Nephron progenitor cell (in vitro differentiated cells): ENCODE measurements around the gene NUP133.

Source experiments
- DNase-seq: peaks from one replicate; pipeline ENCODE4 v3.0.0; 2021
- H3K27ac Mint-ChIP-seq: 2 replicates; pipeline ENCODE4 v1.8.0; 2021; ENCODE audit warnings: mild to moderate bottlenecking, moderate library complexity, mixed read lengths
- H3K27me3 Mint-ChIP-seq: 2 replicates; pipeline ENCODE4 v1.8.0; 2021; ENCODE audit warnings: mild to moderate bottlenecking, low read depth, mixed read lengths; ENCODE audit not compliant: poor library complexity
- H3K36me3 Mint-ChIP-seq: 2 replicates; pipeline ENCODE4 v1.8.0; 2021; ENCODE audit warnings: low read depth, mixed read lengths
- H3K4me1 Mint-ChIP-seq: 2 replicates; pipeline ENCODE4 v1.8.0; 2021; ENCODE audit warnings: mixed read lengths
- H3K4me3 Mint-ChIP-seq: 2 replicates; pipeline ENCODE4 v1.8.0; 2021; ENCODE audit warnings: mild to moderate bottlenecking, moderate library complexity, mixed read lengths
- H3K9me3 Mint-ChIP-seq: 2 replicates; pipeline ENCODE4 v1.8.0; 2021; ENCODE audit warnings: mild to moderate bottlenecking, moderate library complexity, mixed read lengths
- TF ChIP-seq, protein P1 (sequence below): fragments of 200-600 bp; sonication (generic); IDR thresholded peaks from 2 replicates; pipeline ENCODE4 v1.5.0; 2021; ENCODE audit warnings: antibody characterized with exemption

NUP133 gene

DNA sequence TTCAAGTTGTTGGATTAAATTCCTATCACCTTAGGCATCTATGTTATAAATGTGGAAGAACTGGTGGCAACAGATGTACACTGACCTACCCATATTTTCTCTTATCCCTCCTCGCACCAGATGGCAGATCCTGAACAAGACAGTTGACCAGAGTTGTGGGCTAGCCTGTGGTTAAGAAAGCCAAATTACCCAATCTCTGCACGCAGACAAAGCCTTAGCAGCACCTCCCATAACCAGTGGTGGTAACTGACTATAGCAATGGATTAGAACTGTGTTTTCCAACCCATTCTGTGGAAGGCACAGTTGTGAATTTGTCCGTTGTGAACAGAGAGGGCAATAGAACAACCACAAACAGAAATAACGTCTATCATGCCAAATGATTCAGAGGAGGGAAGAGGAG lies 29.8 kb upstream of the NUP133 start:
- Mint-ChIP-seq H3K27me3 (no peaks in the 10 kb centered on the region), H3K4me1 (no peaks in the 10 kb centered on the region), H3K27ac (no peak overlapping the region), H3K4me3 (no peak overlapping the region), H3K9me3 (no peaks in the 10 kb centered on the region), H3K36me3 (peaks cover 70% of the 10 kb centered on the region)
- TF ChIP-seq, protein P1, sequence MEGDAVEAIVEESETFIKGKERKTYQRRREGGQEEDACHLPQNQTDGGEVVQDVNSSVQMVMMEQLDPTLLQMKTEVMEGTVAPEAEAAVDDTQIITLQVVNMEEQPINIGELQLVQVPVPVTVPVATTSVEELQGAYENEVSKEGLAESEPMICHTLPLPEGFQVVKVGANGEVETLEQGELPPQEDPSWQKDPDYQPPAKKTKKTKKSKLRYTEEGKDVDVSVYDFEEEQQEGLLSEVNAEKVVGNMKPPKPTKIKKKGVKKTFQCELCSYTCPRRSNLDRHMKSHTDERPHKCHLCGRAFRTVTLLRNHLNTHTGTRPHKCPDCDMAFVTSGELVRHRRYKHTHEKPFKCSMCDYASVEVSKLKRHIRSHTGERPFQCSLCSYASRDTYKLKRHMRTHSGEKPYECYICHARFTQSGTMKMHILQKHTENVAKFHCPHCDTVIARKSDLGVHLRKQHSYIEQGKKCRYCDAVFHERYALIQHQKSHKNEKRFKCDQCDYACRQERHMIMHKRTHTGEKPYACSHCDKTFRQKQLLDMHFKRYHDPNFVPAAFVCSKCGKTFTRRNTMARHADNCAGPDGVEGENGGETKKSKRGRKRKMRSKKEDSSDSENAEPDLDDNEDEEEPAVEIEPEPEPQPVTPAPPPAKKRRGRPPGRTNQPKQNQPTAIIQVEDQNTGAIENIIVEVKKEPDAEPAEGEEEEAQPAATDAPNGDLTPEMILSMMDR, result no peak
- no peak for DNase-seq

DNA sequence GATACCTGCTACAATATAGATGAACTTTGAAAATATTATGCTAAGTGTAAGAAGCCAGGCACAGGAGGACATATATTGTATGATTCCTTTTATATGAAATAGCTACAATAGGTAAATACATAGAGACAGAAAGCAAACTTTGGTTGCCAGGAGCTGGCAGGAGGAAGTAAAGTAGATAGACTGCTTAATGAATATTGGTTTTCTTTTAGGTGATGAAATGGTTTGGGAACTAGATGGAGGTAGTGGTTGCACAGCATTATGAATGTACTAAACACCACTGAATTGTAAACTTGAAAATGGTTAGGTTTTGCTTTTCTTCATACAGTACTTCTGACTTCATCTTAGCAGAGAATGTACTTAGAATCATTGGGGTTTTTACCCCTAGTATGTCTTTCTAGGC lies 28.8 kb upstream of the NUP133 start:
- Mint-ChIP-seq H3K36me3 (peaks cover 69% of the 10 kb centered on the region), H3K9me3 (no peaks in the 10 kb centered on the region), H3K27me3 (no peaks in the 10 kb centered on the region), H3K27ac (no peak overlapping the region), H3K4me3 (no peak overlapping the region), H3K4me1 (no peaks in the 10 kb centered on the region)
- no peak for DNase-seq
- TF ChIP-seq, protein P1, result no peak

DNA sequence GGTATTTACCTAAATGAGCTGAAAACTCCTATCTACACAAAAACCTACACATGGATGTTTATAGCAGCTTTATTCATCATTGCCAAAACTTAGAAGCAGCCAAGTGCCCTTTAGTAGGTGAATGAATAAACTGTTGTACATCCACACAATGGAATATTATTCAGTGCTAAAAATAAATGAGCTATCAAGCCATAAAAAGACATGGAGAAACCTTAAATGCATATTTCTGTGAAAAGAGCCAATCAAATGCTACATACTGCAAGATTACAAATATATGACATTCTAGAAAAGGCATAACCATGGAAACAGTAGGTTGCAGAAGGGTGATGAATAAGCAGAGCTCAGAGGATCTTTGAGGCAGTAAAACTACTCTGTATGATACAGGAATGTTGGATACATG lies 27.1 kb upstream of the NUP133 start:
- no peak for DNase-seq
- TF ChIP-seq, protein P1, result no peak
- H3K27ac Mint-ChIP-seq, result no peak overlapping the region
- no peaks in the 10 kb centered on the region for H3K27me3 Mint-ChIP-seq
- no peaks in the 10 kb centered on the region for H3K9me3 Mint-ChIP-seq
- peaks cover 60% of the 10 kb centered on the region for H3K36me3 Mint-ChIP-seq
- H3K4me1 Mint-ChIP-seq, result no peaks in the 10 kb centered on the region
- H3K4me3 Mint-ChIP-seq, result no peak overlapping the region

DNA sequence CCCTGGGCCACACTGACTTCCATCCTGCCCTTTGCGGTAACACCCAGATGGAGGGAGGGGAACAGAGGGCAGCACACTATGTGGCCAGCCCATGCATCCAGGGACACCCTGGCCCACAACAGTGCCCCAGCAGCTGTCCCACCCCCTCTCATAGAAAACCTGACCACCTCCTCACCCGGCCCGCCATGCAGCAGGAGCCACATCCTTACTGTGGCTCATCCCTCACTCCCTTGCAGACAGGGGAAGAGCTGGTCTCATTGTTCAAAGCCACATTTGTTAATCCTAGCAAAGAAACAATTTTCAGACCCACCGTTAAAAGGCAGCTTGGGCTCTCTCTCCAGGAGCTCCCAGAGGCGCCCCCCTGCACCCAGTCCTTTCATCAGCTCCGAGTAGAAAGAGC lies 23.2 kb upstream of the NUP133 start:
- H3K4me1 Mint-ChIP-seq, result no peaks in the 10 kb centered on the region
- H3K27ac Mint-ChIP-seq, result no peak overlapping the region
- DNase-seq, result no peak
- TF ChIP-seq, protein P1, result no peak
- no peaks in the 10 kb centered on the region for H3K9me3 Mint-ChIP-seq
- H3K27me3 Mint-ChIP-seq, result no peaks in the 10 kb centered on the region
- peaks cover 63% of the 10 kb centered on the region for H3K36me3 Mint-ChIP-seq
- no peak overlapping the region for H3K4me3 Mint-ChIP-seq

DNA sequence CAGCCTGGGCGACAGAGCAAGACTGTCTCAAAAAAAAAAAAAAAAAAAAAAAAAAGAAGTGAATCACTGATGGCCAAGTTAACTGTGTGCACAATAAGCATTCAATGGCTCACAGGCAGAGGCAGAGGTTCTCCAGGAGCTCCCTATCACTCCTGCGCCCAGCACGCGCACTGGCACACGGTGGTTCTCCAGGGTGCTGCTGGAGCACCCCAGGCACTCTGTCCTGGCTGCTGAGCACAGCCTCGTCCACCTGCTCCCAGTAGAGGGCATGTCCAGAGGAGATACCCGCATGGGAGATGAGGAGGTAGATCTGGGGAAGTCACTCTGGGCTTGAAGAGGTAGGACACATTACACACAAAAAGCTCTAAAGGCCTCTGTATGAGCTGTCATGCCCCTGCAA lies 21.5 kb upstream of the NUP133 start:
- DNase-seq, result no peak
- TF ChIP-seq, protein P1, result no peak
- H3K4me3 Mint-ChIP-seq, result no peak overlapping the region
- H3K9me3 Mint-ChIP-seq, result no peaks in the 10 kb centered on the region
- no peak overlapping the region for H3K27ac Mint-ChIP-seq
- no peaks in the 10 kb centered on the region for H3K27me3 Mint-ChIP-seq
- H3K36me3 Mint-ChIP-seq, result peaks cover 60% of the 10 kb centered on the region
- no peaks in the 10 kb centered on the region for H3K4me1 Mint-ChIP-seq

- no peak overlapping the region for H3K27ac Mint-ChIP-seq
- TF ChIP-seq, protein P1, result no peak
- H3K4me3 Mint-ChIP-seq, result no peak overlapping the region
- H3K9me3 Mint-ChIP-seq, result no peaks in the 10 kb centered on the region
- DNase-seq, result no peak
- H3K27me3 Mint-ChIP-seq, result no peaks in the 10 kb centered on the region
- no peaks in the 10 kb centered on the region for H3K4me1 Mint-ChIP-seq
- peaks cover 43% of the 10 kb centered on the region for H3K36me3 Mint-ChIP-seq
These were observed 18.6 kb upstream of the NUP133 start for GRCh38 chr1:229526695-229527094.
